GM12878 (cell line): Measurements from ENCODE around the gene PAOX. TPM values are rescaled to one million over a fixed set of nuclear protein-coding genes. Genes with fewer than 3 reads are reported as not detected.

Experiments used
- ATAC-seq: fragments of 200-7000 bp; cut with Tn5 transposase; 3 replicates; pipeline ENCODE4 v1.9.1; 2020; ENCODE audit warnings: mild to moderate bottlenecking, moderate library complexity
- BruUV-seq: library from RNA; stranded (reverse); fragments of 400-500 nt; replicated peaks from 2 replicates; lab custom pipeline; 2021; lab: Mats Ljungman, UMichigan
- CTCF ChIA-PET: fragments of 300-600 bp; sonication (Branson Sonifier 250); formaldehyde crosslinking; extraction: SDS; loops from one replicate; lab custom pipeline; 2021; ENCODE audit warnings: inconsistent platforms; lab: Yijun Ruan, JAX
- POLR2A ChIA-PET: fragments of 350-600 bp; formaldehyde crosslinking; extraction: SDS; loops from one replicate; lab custom pipeline; 2021; ENCODE audit warnings: inconsistent platforms; lab: Charles Lee
- RAD21 ChIA-PET: fragments of 300-600 bp; sonication (Branson Sonifier 250); formaldehyde crosslinking; loops from one replicate; lab custom pipeline; 2023; ENCODE audit warnings: antibody characterized with exemption; ENCODE audit not compliant: unreplicated experiment; lab: Charles Lee
- SMC1A ChIA-PET: fragments of 300-600 bp; sonication (Branson Sonifier 250); formaldehyde crosslinking; loops from one replicate; lab custom pipeline; 2023; ENCODE audit not compliant: unreplicated experiment, uncharacterized antibody; lab: Charles Lee
- DNase-seq: peaks from one replicate; pipeline ENCODE4 v3.0.0-alpha.2; 2011; ENCODE audit warnings: low read depth, low spot score
- FAIRE-seq: peaks from 3 replicates; lab custom pipeline; 2011; peaks lifted over from hg19 to GRCh38; lab: Jason Lieb, UNC
- H2AFZ ChIP-seq: 2 replicates; pipeline ENCODE4 v1.6.0; 2011; ENCODE audit warnings: low read depth, low read length, control low read depth; ENCODE audit not compliant: control insufficient read depth
- H3K27ac ChIP-seq: 2 replicates; pipeline ENCODE4 v1.5.1; 2011; ENCODE audit warnings: control low read depth; ENCODE audit not compliant: control insufficient read depth, insufficient read depth
- H3K27me3 ChIP-seq, 2 experiments: replicated peaks in 1 of 2; 2 replicates each; pipeline versions ENCODE4 v1.6.0 to v1.6.1; 2011; ENCODE audit warnings: low read length in 1 of 2; ENCODE audit not compliant: control insufficient read depth in 2 of 2, insufficient read depth in 2 of 2
- H3K36me3 ChIP-seq, 2 experiments: 2 replicates each; pipeline ENCODE4 v1.5.1; 2011; ENCODE audit warnings: low read length in 1 of 2; ENCODE audit not compliant: control insufficient read depth in 2 of 2, insufficient read depth in 2 of 2
- H3K4me1 ChIP-seq: 2 replicates; pipeline ENCODE4 v1.6.1; 2011; ENCODE audit warnings: mild to moderate bottlenecking, low read length, moderate library complexity, mixed read lengths; ENCODE audit not compliant: control insufficient read depth, insufficient read depth
- H3K4me2 ChIP-seq: 2 replicates; pipeline ENCODE4 v1.6.0; 2011; ENCODE audit warnings: control low read depth; ENCODE audit not compliant: control insufficient read depth, insufficient read depth
- H3K4me3 ChIP-seq: fragments of 200-600 bp; sonication (generic); 2 replicates; pipeline ENCODE4 v1.5.1; 2016
- H3K79me2 ChIP-seq: 2 replicates; pipeline ENCODE4 v1.6.0; 2011; ENCODE audit warnings: low read length; ENCODE audit not compliant: control insufficient read depth, insufficient read depth
- H3K9ac ChIP-seq: 2 replicates; pipeline ENCODE4 v1.8.0; 2011; ENCODE audit warnings: low read length, control low read depth, mixed read lengths; ENCODE audit not compliant: control insufficient read depth, insufficient read depth
- H3K9me3 ChIP-seq: replicated peaks from 3 replicates; pipeline ENCODE4 v1.5.1; 2011; ENCODE audit warnings: mild to moderate bottlenecking, low read length; ENCODE audit not compliant: control insufficient read depth, insufficient read depth
- H4K20me1 ChIP-seq: 2 replicates; pipeline ENCODE4 v1.6.0; 2011; ENCODE audit not compliant: control insufficient read depth, insufficient read depth
- BACH1 ChIP-seq: fragments of 450-650 bp; IDR thresholded peaks from 2 replicates; pipeline ENCODE4 v1.6.1; 2017; ENCODE audit warnings: mild to moderate bottlenecking, borderline replicate concordance
- EGR1 ChIP-seq, 2 experiments: IDR thresholded peaks; 1 replicate in 1 of 2; 2 replicates in 1 of 2; pipeline ENCODE4 v1.6.1; 2011 to 2012; ENCODE audit warnings: low read depth in 2 of 2, low read length in 2 of 2, borderline replicate concordance in 1 of 2, mild to moderate bottlenecking in 1 of 2, moderate library complexity in 1 of 2
- EZH2 ChIP-seq: IDR thresholded peaks from 2 replicates; pipeline ENCODE4 v1.6.1; 2012; ENCODE audit warnings: low read depth, mild to moderate bottlenecking, control low read depth, inconsistent platforms, low read length, borderline replicate concordance; ENCODE audit not compliant: control insufficient read depth
- HDAC2 ChIP-seq: fragments of 200-600 bp; sonication (generic); IDR thresholded peaks from 2 replicates; pipeline ENCODE4 v1.6.1; 2017
- MTA2 ChIP-seq: fragments of 450-650 bp; IDR thresholded peaks from 2 replicates; pipeline ENCODE4 v1.6.1; 2016; ENCODE audit warnings: low read depth, mild to moderate bottlenecking, moderate library complexity
- PAX8 ChIP-seq: fragments of 450-650 bp; IDR thresholded peaks from 2 replicates; pipeline ENCODE4 v1.6.1; 2017; ENCODE audit warnings: mild to moderate bottlenecking, moderate library complexity
- PML ChIP-seq: IDR thresholded peaks from 2 replicates; pipeline ENCODE4 v1.6.1; 2012; ENCODE audit warnings: low read length, inconsistent platforms
- POLR2A ChIP-seq: IDR thresholded peaks from 2 replicates; pipeline ENCODE4 v1.6.1; 2011; ENCODE audit warnings: low read depth, mild to moderate bottlenecking, low read length
- SMAD1 ChIP-seq: fragments of 450-650 bp; IDR thresholded peaks from 2 replicates; pipeline ENCODE4 v1.6.1; 2018; ENCODE audit warnings: mild to moderate bottlenecking, low read depth; ENCODE audit not compliant: partially characterized antibody
- WRNIP1 ChIP-seq: IDR thresholded peaks from 2 replicates; pipeline ENCODE4 v1.6.1; 2011; ENCODE audit warnings: low read depth, low read length, improper control_type of control experiment, borderline replicate concordance
- WGBS: methylation state at CpG from one replicate; pipeline ENCODE4 v1.1.6; 2016; ENCODE audit warnings: low lambda C conversion rate; ENCODE audit not compliant: insufficient replicate concordance, insufficient coverage; ENCODE audit errors: missing lambda C conversion rate; 5-methylcytosine and 5-hydroxymethylcytosine counted together
- in situ Hi-C: fragments of 300-500 bp; cut with MboI; formaldehyde crosslinking; loops from 9 replicates; pipeline ENCODE4 v1.14.3; 2018; ENCODE audit warnings: mixed read lengths
- intact Hi-C: fragments of 100-400 bp; cut with micrococcal nuclease; formaldehyde crosslinking; loops from one replicate; pipeline ENCODE4 v1.14.2; 2022; ENCODE audit not compliant: unreplicated experiment
- polyA plus RNA-seq, 11 experiments: library from polyadenylated mRNA; depleted of rRNA in 4 of 11; unstranded in 6 of 11; stranded (reverse) in 5 of 11; fragments of >200 nt; fragmentation: Nextera tagmentation in 4 of 11; fragmentation: Illumina TruSeq in 1 of 11; extraction: Ambion mirVana in 4 of 11; extraction: Trizol in 1 of 11; gene quantifications; 1 replicate in 1 of 11; 2 replicates in 10 of 11; pipeline versions ENCODE4 v1.2.1 to v1.2.3, GENCODE V29; 2011 to 2016; ENCODE audit warnings: inconsistent platforms in 2 of 11, missing spikeins in 2 of 11, low read depth in 1 of 11
- total RNA-seq, 4 experiments: library from RNA; depleted of rRNA in 3 of 4; stranded (reverse); fragments of >200 nt in 3 of 4; fragmentation: Illumina TruSeq in 1 of 4; extraction: Trizol in 1 of 4; gene quantifications; 2 replicates each; pipeline versions ENCODE4 v1.2.1 to v1.2.3, GENCODE V29; 2013 to 2021
- TF ChIP-seq, protein P1 (sequence below): fragments of 450-650 bp; IDR thresholded peaks from 2 replicates; pipeline ENCODE4 v1.6.1; 2016; ENCODE audit warnings: mild to moderate bottlenecking
- TF ChIP-seq, protein P2 (sequence below): IDR thresholded peaks from 2 replicates; pipeline ENCODE4 v1.6.1; 2011; ENCODE audit warnings: borderline replicate concordance, low read depth, mild to moderate bottlenecking, moderate library complexity, low read length; ENCODE audit not compliant: insufficient read depth, poor library complexity, severe bottlenecking

PAOX gene
- total and polyA plus RNA-seq, 10 of the 15 experiments (the other 5 are each of a cell fraction or from before 2014, with no cell fraction given): 1.2 to 22.2 (median 10.5) TPM

DNA sequence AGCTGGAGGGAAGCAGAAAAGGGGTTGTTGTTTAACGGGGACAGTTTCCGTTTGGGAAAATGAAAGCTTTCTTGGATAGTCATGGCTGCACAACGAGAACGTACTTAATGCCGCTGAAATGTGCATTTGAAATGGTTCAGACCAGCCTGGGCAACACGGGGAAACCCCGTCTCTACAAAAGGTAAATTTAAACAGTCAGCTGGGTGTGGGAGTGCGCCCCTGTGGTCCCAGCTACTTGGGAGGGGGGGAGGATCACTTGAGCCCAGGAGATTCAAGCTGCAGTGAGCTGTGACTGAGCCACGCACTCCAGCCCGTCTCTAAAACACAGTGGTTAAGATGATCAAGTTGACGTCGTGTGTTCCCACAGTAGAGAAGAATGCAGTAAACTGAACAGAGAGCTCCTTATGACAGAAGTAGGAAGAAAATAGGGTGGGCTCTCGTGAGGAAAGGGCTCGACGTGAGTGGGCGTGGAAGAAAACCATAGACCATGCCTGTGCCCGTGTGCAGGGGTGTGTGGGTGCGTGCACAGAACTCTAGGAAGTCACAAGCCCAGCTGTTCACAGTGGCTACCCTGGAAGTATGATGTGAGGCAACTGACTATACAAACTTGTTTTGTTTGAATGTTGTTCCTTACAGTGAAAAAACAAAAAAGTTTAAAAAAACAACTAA is 17.2 kb upstream of the PAOX start (continued):
- 0 out of 3 replicates have a peak, but pooled peaks of 1 of the 2 experiments have one; percentile 2 for TF ChIP-seq EGR1 (IDR thresholded peaks at IDR 0.05; ENCODE audit: borderline replicate concordance in 1 of 2, low read depth in 2 of 2, low read length in 2 of 2)
- 0 out of 2 replicates have a peak, but pooled peaks have one; percentile 1 for TF ChIP-seq POLR2A

DNA sequence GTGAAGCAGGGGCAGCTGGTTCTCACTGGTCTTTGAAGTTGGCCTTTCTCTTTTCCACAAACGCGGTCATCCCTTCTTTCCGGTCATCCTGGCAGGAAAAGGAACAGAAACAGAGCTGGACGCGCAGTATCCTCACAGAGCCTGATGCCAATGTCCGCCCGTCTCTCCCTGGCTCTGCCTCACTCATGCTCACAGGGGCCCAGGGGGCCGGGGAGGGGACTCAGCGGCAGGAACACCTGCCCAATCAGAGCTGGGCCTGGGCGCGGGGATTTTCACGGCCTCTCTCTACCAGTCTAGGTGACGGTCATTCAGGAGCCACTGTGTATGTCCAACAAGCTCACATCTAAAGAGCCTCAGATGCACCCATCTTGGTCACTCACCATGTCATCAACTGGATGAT is 16.2 kb upstream of the PAOX start:
- WGBS: 93% methylated on average over 13 of the region's 13 CpGs
- Histone ChIP-seq H2AFZ (no peak overlapping the region), H3K27me3 (no peaks in the 10 kb centered on the region), H3K4me3 (no peak overlapping the region), H3K4me2 (no peak overlapping the region), H3K4me1 (peaks cover 18% of the 10 kb centered on the region), H3K79me2 (no peaks in the 10 kb centered on the region), H3K36me3 (peaks cover 5% of the 10 kb centered on the region in 2 experiments), H3K27ac (no peak overlapping the region), H4K20me1 (no peaks in the 10 kb centered on the region), H3K9ac (no peak overlapping the region), H3K9me3 (no peaks in the 10 kb centered on the region)
- FAIRE-seq (no peak), ATAC-seq (no peak), DNase-seq (no peak)
- TF ChIP-seq MTA2: no peak
- TF ChIP-seq PML: no peak
- no peak for TF ChIP-seq PAX8
- TF ChIP-seq SMAD1: no peak
- no peak for TF ChIP-seq HDAC2
- TF ChIP-seq, protein P1, sequence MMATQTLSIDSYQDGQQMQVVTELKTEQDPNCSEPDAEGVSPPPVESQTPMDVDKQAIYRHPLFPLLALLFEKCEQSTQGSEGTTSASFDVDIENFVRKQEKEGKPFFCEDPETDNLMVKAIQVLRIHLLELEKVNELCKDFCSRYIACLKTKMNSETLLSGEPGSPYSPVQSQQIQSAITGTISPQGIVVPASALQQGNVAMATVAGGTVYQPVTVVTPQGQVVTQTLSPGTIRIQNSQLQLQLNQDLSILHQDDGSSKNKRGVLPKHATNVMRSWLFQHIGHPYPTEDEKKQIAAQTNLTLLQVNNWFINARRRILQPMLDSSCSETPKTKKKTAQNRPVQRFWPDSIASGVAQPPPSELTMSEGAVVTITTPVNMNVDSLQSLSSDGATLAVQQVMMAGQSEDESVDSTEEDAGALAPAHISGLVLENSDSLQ: no peak
- no peak for TF ChIP-seq EZH2
- no peak for TF ChIP-seq BACH1
- TF ChIP-seq WRNIP1: no peak
- TF ChIP-seq, protein P2, sequence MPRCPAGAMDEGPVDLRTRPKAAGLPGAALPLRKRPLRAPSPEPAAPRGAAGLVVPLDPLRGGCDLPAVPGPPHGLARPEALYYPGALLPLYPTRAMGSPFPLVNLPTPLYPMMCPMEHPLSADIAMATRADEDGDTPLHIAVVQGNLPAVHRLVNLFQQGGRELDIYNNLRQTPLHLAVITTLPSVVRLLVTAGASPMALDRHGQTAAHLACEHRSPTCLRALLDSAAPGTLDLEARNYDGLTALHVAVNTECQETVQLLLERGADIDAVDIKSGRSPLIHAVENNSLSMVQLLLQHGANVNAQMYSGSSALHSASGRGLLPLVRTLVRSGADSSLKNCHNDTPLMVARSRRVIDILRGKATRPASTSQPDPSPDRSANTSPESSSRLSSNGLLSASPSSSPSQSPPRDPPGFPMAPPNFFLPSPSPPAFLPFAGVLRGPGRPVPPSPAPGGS: no peak
- in situ Hi-C loops: no loop called here
- no TSS peak for BruUV-seq
- ChIA-PET CTCF (no interaction called here), SMC1A (interaction anchor here (1.2 to 2.3 kb wide), 2 partner anchors 28 to 38 kb away, joined by 3 to 16 read pairs; no protein-coding TSS in a partner anchor), POLR2A (no interaction called here), RAD21 (no interaction called here)
- intact Hi-C loops: no loop called here
